Measurements from ENCODE around the gene EARS2.

GRCh38 chr16:23534868-23535860 is 22.0 kb downstream of the EARS2 start:
- TF ChIP-seq POLR2A (IDR thresholded peaks at IDR 0.05) (no peak), CTCF (IDR thresholded peaks at IDR 0.05) (no peak)
